Loucy (cell line): Measurements from ENCODE around the gene UTP4.

Experiments
- EZH2phosphoT487 ChIP-seq: fragments of 200-600 bp; IDR thresholded peaks from 2 replicates; pipeline ENCODE4 v1.6.1; 2018; ENCODE audit warnings: antibody characterized with exemption, mild to moderate bottlenecking, moderate library complexity, borderline replicate concordance
- TF ChIP-seq, protein P1 (sequence below): fragments of 200-600 bp; sonication (generic); conservative IDR thresholded peaks from 2 replicates; pipeline ENCODE4 v1.5.1; 2014; ENCODE audit warnings: mild to moderate bottlenecking, antibody characterized with exemption, low read length

DNA sequence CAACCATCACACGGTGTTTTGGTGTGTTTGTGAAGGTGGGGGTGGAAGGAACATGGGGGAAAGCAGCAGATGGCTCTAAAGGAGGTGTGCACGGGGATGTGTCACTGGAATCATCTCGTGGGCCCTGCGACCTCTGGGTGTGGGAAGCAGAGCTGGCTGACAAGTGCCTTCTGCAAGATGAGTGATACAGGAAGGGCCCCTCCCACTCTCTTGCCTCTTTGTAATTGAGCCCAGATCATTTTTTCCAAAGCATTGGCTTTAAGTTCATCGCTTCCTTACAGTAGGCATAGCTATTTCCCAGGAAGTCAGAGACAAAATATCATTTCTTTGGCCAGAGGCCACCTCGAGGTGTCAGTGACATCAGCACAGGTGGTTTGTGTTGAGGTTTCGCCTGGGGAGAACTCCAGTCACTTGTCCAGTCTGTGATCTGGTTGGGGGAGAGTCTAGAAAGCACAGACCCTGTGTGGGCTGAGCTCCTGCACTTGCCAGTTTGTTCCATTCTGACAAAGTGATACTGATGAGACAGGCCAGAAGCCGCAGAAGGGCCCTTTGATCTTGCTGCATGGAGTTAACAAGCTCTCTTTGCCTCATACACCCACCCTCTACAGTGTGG, 33.9 kb downstream of the UTP4 start:
- TF ChIP-seq, protein P1, sequence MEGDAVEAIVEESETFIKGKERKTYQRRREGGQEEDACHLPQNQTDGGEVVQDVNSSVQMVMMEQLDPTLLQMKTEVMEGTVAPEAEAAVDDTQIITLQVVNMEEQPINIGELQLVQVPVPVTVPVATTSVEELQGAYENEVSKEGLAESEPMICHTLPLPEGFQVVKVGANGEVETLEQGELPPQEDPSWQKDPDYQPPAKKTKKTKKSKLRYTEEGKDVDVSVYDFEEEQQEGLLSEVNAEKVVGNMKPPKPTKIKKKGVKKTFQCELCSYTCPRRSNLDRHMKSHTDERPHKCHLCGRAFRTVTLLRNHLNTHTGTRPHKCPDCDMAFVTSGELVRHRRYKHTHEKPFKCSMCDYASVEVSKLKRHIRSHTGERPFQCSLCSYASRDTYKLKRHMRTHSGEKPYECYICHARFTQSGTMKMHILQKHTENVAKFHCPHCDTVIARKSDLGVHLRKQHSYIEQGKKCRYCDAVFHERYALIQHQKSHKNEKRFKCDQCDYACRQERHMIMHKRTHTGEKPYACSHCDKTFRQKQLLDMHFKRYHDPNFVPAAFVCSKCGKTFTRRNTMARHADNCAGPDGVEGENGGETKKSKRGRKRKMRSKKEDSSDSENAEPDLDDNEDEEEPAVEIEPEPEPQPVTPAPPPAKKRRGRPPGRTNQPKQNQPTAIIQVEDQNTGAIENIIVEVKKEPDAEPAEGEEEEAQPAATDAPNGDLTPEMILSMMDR, result no peak
- TF ChIP-seq EZH2phosphoT487, result no peak
